Stimulated activated CD8-positive, alpha-beta memory T cell treated with anti-CD3 and anti-CD28 coated beads, Interleukin-12 subunit alpha, Interleukin-12 subunit beta, amount 100 ng/mL, for 24 hours (primary cell): ENCODE measurements around the gene AASDHPPT.
A peak's percentile ranks its signal among the peaks of the same experiment; 100 is the strongest.
"Not testable (repeated sequence)": the region's sequence is repeated elsewhere in the genome, so short reads cannot be mapped to it uniquely, and the experiment has no call there.

Source experiments
- DNase-seq: peaks from one replicate; pipeline ENCODE4 v3.0.0-alpha.2; 2020; ENCODE audit errors: extremely low read depth

AASDHPPT gene, protein sequence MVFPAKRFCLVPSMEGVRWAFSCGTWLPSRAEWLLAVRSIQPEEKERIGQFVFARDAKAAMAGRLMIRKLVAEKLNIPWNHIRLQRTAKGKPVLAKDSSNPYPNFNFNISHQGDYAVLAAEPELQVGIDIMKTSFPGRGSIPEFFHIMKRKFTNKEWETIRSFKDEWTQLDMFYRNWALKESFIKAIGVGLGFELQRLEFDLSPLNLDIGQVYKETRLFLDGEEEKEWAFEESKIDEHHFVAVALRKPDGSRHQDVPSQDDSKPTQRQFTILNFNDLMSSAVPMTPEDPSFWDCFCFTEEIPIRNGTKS

DNA sequence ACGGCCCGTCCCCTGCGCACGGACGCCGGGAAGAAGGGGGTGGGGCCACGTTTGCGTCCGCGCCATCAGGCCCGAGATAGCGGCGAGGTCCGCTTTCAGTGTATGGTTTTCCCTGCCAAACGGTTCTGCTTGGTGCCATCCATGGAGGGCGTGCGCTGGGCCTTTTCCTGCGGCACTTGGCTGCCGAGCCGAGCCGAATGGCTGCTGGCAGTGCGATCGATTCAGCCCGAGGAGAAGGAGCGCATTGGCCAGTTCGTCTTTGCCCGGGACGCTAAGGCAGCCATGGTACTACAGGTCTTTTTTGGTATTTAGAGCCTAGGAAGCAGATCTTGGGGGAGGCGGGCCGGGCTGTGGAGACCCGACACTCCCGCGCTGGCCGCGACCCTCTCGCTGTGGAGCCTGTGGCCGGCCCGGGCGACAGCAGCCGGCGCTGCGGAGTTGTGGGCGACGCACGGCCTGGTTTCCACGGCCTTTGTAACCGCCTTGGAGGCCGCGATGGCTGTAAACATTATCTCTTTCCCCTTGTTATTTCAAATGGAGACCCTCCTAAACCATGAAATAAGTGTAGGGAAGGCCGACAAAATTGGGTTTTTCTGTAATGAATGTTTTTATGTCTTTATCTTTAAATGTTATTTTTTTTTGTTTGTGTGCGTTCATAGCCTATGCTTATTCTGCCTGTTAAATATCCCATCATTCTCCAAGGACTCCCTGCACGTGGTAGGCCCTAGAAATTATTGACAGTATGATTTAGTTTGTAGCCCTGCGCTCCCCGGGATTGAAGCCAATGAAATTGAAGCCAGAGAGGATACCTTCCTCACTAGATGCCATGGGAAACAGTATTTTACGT is at the start of gene AASDHPPT:
Gene AASDHPPT (plus strand): TSS at position 54 of the 847 bp plus-strand sequence. CDS start 49 bp downstream, at position 103.
- no peak for DNase-seq

DNA sequence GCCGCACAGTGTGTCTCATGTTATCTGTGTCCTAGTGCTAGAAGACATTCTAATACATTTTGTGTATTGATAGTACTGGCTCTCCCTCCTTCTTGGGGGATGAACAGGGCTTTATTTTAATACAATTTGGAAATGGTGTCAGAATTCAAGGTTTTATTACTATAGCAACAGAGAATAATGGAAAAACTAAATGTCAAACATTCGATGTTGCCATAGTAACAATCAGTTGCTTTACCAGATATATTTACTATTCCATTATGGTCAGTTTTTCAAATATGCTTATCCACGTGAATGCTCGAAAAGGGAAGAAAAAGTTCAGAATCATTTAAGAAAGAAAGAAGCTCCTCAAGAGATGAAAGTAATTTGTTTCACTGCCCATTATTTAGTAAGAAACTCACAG is 46.9 kb upstream of the AASDHPPT start:
- no peak for DNase-seq

DNA sequence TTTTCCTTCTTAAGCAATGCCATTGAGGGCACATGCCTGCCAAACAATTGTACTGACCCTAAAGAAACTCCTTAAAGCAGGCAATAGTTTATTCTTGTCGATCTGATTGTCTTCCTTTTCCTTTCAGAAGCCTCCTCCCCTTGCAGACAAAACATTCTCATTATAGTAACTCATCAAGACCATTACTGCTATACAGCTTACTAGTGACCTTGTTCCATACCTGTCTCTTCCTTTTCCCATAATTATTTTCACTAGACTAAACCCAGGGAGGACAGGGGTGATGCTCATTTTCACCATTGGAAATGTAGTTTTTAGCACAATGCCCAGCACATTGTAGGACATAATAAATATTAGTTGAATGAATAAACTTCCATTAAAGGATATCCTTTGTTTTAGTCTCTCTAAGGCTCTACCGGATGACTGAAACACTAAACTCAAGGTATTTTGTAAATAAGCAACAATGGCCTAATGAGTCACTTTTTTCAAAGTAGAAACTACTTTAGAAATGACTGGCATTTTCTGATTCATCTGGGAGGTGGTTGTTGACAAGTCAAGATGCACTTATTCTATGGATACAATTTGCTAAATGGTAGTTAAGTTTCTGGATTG is 46.2 kb upstream of the AASDHPPT start:
- DNase-seq, result no peak

DNA sequence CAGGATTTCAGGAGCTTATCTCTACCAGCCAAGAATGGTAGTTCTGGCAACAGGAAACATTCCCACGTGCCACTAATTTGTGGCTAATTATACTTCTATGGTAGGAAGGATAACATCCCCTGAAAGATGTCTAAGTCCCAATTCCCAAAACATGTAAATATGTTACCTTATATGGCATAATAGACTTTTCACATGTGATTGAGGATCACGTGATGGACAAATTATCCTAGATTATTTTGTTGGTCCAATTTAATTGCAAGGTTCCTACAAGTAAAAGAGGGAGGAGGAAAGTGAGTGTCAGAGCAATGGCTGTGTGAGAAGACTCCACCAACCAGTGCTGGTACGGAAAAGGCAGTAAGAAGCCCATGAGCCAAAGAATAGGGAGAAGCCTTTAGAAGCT is 45.5 kb upstream of the AASDHPPT start:
- no peak for DNase-seq

DNA sequence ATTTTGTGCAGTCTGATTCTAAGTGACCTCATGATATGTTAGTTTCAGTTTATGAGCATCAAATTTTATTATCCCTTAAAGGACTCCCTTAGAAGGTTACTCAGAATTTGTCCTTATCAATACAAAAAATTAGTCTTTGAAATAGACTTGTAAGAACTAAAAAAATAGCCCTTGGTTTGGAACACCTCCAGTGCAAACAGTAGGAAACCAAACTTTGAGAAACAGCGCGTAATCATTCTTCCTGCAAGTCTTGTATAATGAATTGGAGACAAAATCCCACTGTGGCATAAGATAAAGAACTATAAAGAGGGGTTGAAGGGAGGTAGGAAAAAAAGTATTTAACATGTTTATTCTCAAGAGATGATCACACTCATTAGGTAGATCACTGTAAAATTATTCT is 44.6 kb upstream of the AASDHPPT start:
- DNase-seq, result no peak

DNA sequence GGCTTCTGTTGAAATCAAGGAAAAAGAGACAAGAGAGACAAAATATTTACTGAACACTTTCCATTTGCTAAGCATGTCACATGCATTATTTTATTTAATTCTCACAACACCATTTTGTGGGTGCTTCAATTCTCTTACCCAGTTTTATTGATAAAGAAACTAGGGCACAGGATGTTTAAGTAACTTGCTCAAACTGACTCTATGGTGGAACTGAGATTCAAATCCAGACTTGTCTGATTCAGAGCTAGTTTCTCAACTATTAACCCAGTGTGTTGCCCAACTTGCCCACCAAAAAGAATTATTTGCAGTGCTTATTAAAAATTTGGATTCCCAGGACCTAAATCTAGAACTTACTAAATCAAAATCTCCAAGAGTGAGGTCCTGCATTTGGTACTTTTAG is 33.9 kb upstream of the AASDHPPT start:
- DNase-seq, result no peak

DNA sequence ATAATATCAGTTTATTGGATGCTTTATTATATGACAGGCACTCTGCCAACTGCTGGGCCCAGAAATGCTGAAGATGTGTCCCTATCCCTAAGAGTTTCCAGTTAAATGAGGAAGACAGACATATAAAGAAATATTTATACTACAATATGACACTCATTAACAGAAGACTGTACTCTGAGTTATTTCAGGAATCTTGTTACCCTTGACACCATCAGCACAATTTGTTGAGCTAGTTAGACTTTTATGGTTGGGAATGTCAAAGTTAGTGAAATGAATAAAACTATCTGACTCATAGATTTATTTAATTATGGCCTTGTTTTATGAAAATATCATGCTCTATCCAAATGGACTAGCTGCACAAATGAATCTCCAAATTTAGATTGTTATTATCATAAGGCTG is 29.8 kb upstream of the AASDHPPT start:
- no peak for DNase-seq

DNA sequence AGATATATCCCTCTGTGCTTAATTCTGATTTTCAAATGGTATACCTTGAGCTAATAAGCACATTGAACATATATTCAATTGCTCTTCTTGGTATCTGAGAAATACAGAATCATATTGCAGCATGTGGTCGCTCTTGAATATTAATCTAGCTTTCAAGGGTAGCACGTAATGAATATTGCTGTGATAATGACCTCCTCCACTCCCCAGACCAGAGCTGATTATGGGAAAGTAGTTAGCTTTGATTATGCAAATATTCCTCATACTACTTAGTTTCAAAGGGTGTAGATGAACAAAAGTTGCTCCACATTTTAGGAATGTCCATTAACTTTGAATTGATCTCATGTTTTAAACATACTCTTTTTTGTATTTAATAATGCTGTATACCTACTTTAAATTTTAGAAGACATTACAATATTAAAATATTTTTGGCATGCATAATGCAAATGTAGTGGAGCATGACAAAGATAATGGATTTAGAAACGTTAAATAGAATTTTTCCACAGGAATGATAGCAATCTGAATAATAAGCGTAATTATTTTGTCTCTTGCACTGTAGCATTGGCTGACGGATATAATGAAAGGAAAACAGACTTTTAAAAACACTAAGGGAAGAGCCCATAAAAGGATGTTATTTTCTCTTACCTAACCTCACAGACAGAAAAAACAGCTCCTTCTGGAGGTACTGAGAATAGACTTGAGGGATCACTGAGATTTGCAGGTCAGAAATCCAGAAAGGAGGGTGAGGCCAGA is 27.6 kb upstream of the AASDHPPT start:
- DNase-seq, result no peak

DNA sequence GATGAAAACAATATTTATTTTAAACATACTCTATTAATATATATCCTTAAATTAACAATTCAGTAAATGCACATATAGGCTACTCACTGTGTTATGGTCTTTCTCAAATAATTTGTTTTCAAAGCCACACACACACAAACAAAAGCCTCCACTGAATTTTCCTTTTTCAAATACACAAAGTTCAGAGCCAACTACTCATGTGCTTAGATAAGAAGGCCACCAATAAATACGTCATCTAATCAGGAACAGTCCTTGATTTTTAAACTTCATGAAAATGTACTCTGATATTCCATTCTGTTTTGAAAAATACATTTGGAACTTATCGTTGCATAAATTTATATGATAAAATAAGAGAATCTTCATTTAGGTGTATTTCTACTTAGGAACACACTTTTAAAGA is 26.4 kb upstream of the AASDHPPT start:
- DNase-seq, result no peak

DNA sequence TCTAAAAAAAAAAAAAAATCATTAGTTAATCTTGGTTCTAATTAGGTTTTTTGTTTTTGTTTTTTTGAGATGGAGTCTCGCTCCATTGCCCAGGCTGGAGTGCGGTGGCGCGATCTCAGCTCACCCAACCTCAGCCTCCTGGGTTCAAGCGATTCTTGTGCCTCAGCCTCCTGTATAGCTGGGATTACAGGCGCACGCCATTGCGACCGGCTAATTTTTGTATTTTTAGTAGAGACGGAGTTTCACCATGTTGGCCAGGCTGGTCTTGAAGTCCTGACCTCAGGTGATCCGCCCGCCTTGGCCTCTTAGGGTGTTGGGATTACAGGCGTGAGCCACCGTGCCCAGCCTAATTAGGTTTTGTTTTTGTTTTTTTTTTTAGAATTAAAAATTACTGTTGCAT is 19.1 kb upstream of the AASDHPPT start:
- not testable (repeated sequence) for DNase-seq

DNA sequence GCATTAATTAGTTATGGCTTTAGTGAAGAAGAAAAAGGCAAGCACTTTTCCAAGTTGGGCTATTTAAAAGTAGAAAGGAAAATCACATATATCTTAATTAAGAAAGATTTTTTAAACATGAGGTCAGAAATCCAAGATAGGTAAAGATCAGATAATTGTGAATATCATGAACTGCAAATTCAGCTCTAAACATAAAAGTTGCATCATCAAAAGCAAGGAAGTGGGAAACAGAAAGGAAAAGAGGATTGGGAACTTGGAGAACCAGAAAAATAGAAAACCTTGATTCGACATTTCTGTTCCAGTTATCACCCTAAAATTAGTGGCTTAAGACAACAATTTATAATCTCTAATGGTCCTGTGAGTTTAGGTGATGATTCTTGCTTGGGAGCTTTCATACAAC is 17.8 kb upstream of the AASDHPPT start:
- DNase-seq, result no peak

DNA sequence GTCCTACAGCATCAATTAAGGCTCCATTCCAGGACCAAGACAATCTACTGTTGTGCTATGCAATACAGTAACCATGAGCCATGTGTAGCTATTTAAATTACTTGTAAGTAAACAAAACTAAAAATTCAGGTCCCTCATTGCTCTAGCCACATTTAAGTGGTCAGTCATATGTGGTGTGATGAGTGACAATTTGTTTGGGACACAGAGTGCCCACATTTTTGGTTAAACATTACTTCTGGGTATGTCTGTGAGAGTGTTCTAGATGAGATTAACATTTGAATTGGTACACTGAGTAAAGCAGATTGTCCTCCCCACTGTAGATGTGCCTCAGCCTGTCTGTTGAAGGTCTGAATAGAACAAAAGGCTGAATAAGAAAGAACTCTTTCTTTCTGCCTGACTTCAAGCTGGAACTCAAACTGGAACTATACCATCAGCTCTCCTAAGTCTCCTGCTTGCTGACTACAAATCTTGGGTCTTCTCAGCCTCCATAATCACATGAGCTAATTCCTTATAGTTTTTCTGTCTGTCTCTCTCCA is 16.1 kb upstream of the AASDHPPT start:
- no peak for DNase-seq

DNA sequence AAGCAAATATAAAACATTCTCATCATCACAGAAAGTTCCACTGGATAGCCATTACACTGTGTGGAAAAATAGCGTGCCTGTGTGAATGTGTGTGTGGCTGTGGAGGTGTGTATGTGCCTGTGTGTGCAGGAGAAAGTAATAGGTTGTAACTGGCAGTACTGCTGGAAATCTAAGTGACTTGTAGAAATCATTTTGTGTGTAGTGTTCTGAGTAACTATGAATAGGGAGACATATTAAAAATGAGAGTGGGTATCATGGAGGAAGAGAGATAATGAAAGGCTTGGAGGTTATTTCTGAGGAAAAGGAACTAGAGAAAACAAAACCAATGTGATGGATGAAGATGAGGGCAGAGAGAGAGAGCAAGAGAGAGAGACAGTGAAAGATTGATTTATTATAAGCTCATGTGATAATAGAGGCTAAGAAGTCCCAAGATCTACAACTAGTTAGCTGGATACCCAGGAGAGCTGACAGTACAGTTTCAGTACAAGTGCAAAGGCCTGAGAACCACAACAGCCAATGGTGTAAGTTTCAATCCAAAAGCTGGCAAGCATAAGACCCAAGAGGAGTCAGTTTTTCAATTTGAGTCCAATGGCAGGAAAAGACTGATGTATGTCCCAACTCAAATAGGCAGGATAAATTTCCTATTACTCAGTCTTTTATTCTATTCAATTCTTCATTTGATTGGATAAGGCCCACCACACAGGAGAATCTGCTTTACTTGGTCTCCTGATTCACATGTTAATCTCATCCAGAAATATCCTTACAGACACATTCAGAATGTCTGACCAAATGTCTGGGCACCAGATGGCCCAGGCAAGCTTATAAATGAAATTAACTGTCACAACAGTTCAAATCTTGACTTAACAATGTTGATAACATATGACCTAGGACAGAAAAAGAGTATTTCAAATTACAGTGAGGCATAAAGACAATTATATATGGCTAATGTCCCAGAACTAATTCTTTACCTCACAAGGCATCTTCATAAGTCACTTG is 15.2 kb upstream of the AASDHPPT start:
- no peak for DNase-seq

DNA sequence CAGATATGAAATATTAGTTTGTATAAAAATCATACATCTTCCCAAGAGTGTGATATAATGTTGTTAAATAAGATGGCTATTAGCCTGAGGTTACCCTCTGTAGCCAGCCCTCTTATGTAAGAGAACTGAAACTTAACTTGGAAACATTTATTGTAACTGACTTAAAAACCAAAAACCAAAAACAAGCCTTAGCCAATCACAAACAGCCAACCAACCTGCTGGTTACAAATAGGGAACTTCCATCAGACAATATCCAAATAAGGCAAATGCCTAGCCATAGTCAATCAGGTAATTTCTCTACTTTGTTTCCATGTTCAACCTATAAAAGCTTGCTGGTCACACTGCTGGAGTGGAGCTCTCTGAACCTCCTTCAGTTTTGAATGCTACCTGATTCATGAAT is 14.5 kb upstream of the AASDHPPT start:
- no peak for DNase-seq

DNA sequence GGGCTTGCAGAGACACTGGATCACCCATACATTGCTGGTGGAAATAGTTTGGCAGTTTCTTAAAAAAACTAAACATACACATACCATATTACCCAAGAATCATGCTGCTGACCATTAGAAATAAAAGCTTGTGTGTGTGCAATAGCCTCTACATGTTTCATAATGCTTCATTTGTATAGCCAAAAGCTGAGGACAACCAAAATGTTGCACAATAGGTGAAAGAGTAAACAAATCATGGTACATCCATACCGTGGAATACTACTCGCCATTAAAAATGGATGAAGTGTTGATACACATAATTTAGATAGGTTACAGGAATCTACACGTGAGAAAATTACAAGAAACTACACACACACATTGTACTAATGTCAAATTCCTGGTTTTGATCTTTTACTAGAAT is 6.9 kb upstream of the AASDHPPT start:
- DNase-seq, result no peak

DNA sequence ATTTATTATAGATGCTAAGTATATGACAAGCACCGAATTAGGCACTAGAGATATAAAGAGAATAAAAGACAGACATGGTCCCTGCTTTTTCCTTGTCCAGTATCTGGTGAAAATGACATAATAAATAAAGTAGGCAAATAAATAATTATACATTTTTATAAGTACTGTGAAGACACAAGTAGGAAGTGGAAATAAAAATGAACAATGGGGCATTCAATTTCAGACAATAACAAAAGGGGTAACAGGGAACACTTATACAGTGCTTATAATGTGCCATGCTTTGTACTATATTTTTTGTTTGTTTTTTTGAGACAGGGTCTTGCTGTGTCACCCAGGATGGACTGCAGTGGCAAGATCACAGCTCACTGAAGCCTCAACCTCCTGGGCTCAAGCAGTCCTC is 4.7 kb upstream of the AASDHPPT start:
- no peak for DNase-seq

DNA sequence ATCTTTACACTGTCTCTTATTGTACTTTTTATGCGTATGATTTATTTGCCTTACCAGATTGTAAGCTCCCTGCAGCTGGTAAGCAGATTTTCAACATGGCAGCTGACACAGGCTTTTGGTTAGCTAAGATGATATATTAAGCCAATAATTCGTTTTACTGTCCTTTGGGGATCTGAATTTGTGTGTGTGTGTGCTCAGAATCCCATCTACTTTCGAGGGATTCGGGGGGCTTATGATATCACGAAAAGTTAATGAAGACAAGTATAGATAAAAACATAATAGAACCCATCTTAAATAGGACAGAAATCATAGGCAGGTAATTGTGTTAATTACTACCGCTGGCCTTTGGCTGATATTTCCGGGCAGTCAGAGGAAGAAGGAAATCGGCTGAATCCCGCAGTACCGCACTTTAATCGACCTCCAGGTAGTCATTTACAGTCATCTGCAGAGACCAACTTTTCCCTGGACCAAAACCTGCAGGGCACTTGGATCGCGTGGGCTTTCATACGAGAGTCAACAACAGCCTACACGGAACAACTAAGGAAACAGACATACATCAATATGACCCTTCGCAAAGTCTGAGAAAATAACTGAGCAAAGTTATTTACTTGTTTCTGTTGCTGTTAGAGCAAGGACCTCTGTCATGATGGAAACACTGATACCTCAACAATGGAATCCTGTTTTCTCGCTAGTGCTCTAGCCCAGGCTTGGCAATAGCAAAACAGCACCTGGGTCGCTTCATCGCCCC is 1.1 kb upstream of the AASDHPPT start:
- DNase-seq, result no peak

DNA sequence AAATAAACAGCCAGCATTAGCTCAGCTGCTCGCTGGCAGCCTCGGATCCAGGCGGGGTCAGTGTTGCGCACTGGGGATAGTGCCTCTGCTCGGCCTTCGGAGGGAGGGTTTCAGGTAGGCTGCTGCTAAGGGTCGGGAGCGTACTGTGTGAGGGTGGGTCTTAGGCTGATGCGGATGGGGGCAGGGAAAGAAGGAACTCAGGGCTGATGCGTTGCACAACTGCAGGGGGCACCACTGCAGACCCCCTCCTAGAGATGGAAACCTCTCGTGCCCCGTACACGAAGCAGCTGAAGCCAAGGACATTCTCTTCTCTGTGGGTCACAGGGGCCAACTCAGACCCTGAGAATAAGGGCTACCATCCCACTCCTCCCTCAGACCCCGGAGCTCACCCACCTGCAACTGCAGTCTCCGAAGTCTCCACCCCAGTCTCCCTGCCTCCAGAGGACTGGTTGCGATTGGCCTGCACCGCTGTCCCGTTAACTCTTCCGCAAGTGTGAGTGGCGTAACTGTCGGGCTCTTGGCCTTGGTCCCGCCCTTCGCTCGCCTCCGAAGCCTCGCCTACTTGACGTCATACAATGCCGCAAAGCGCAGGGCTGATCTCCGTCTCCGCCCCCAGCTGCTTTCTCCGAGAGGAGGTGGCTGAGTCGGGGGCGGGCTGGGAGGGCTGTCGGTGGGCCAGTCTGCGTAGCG is 398 bp upstream of the AASDHPPT start, which contains the start of gene KBTBD3:
Gene KBTBD3 (minus strand): TSS at position 429 of the 690 bp plus-strand sequence. CDS start 18,250 bp downstream, outside the sequence.
- DNase-seq, result peak; percentile 95

DNA sequence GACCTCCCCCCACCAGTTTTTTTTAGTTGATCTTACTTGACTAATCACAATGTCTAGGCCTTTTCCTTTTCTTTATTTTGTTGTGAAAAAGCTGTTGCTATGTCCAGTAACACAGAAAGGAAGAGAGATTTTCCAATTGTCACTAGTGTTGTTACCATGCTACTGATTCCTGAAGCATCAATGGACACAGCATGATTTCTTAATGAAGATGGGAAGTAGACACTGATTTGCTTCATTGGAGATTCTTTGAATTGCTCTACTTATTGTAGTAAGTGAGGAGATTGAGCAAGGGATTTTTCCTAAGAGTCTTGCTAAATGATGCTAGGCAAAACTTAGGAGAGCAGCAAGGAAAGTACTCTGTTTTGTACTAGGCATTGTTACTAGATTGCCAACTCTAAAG is 4.6 kb downstream of the AASDHPPT start:
- DNase-seq, result no peak
